SK-N-SH (cell line): ENCODE measurements around the gene LINC00237. TPM values are rescaled to one million over a fixed set of nuclear protein-coding genes. Genes with fewer than 3 reads are reported as not detected.
A peak's percentile ranks its signal among the peaks of the same experiment; 100 is the strongest.

Experiments used
- CTCF ChIA-PET: fragments of 300-600, 350-600 bp; formaldehyde crosslinking; extraction: SDS; loops from one replicate; lab custom pipeline; 2021; lab: Yijun Ruan, JAX
- POLR2A ChIA-PET: fragments of 350-600 bp; sonication (Branson Sonifier 250); formaldehyde crosslinking; extraction: SDS; loops from one replicate; lab custom pipeline; 2020; ENCODE audit warnings: antibody characterized with exemption, inconsistent platforms; lab: Yijun Ruan, JAX
- DNase-seq: peaks from one replicate; pipeline ENCODE4 v3.0.0; 2012
- H2AFZ ChIP-seq: fragments of 200-600 bp; sonication (generic); 2 replicates; pipeline ENCODE4 v1.8.1; 2016; ENCODE audit warnings: antibody characterized with exemption, mild to moderate bottlenecking, low read depth
- H3F3A ChIP-seq: fragments of 200-600 bp; sonication (generic); replicated peaks from 2 replicates; pipeline ENCODE3; 2016; ENCODE audit warnings: antibody characterized with exemption, mild to moderate bottlenecking; ENCODE audit not compliant: insufficient read depth
- H3K27ac ChIP-seq, 2 experiments: fragments of 200-500 bp in 1 of 2; fragments of 200-600 bp in 1 of 2; sonication (Bioruptor generic) in 1 of 2; sonication (generic), shearing (Covaris generic) in 1 of 2; 2 replicates each; pipeline versions ENCODE4 v1.5.1 to v1.6.1; 2014 to 2016; ENCODE audit warnings: low read depth in 2 of 2, inconsistent platforms in 1 of 2, low read length in 1 of 2, mild to moderate bottlenecking in 1 of 2, mixed read lengths in 1 of 2
- H3K27me3 ChIP-seq: fragments of 200-600 bp; sonication (generic), shearing (Covaris generic); 2 replicates; pipeline ENCODE4 v1.6.1; 2016; ENCODE audit warnings: mixed run types; ENCODE audit not compliant: insufficient read depth
- H3K36me3 ChIP-seq, 2 experiments: fragments of 200-500 bp in 1 of 2; fragments of 200-600 bp in 1 of 2; sonication (Bioruptor generic) in 1 of 2; sonication (generic) in 1 of 2; replicated peaks in 1 of 2; 2 replicates each; pipeline versions ENCODE3 to v1.5.1; 2014 to 2016; ENCODE audit warnings: low read length in 1 of 2, mild to moderate bottlenecking in 1 of 2; ENCODE audit not compliant: insufficient read depth in 2 of 2, control insufficient read depth in 1 of 2
- H3K4me1 ChIP-seq, 2 experiments: fragments of 200-500 bp in 1 of 2; fragments of 200-600 bp in 1 of 2; sonication (Bioruptor generic) in 1 of 2; sonication (generic), shearing (Covaris generic) in 1 of 2; 2 replicates each; pipeline versions ENCODE4 v1.5.1 to v1.6.1; 2014 to 2016; ENCODE audit warnings: low read depth in 1 of 2, low read length in 1 of 2, mixed run types in 1 of 2; ENCODE audit not compliant: insufficient read depth in 2 of 2, control insufficient read depth in 1 of 2
- H3K4me2 ChIP-seq: fragments of 200-600 bp; sonication (generic), shearing (Covaris generic); 2 replicates; pipeline ENCODE4 v1.6.1; 2017; ENCODE audit warnings: mixed run types
- H3K4me3 ChIP-seq, 2 experiments: fragments of 200-500 bp in 1 of 2; fragments of 200-600 bp in 1 of 2; sonication (Bioruptor generic) in 1 of 2; sonication (generic), shearing (Covaris generic) in 1 of 2; 2 replicates each; pipeline versions ENCODE4 v1.5.1 to v1.8.1; 2014 to 2016; ENCODE audit warnings: low read depth in 2 of 2, inconsistent platforms in 1 of 2, low read length in 1 of 2, mild to moderate bottlenecking in 1 of 2, mixed read lengths in 1 of 2, moderate library complexity in 1 of 2
- H3K79me2 ChIP-seq: fragments of 200-600 bp; sonication (generic); 2 replicates; pipeline ENCODE4 v1.8.1; 2017; ENCODE audit warnings: mild to moderate bottlenecking; ENCODE audit not compliant: insufficient read depth
- H3K9ac ChIP-seq: fragments of 200-600 bp; sonication (generic); 2 replicates; pipeline ENCODE4 v1.6.1; 2017; ENCODE audit warnings: mixed run types
- H3K9me2 ChIP-seq: fragments of 200-600 bp; sonication (generic); 2 replicates; pipeline ENCODE4 v1.6.1; 2017; ENCODE audit warnings: mixed run types
- H3K9me3 ChIP-seq: fragments of 200-600 bp; sonication (generic); 2 replicates; pipeline ENCODE4 v1.6.1; 2017; ENCODE audit warnings: mixed run types, mild to moderate bottlenecking, moderate library complexity
- H4K20me1 ChIP-seq: fragments of 200-600 bp; sonication (generic); 2 replicates; pipeline ENCODE4 v1.6.1; 2017; ENCODE audit warnings: mild to moderate bottlenecking, mixed run types; ENCODE audit not compliant: insufficient read depth
- CHD2 ChIP-seq: fragments of 150-350 bp; IDR thresholded peaks from 2 replicates; pipeline ENCODE4 v1.6.1; 2018; ENCODE audit warnings: low read length; ENCODE audit not compliant: partially characterized antibody
- EZH2phosphoT487 ChIP-seq: fragments of 200-600 bp; sonication (generic); IDR thresholded peaks from 2 replicates; pipeline ENCODE4 v1.6.1; 2017; ENCODE audit warnings: low read depth, mixed run types, mild to moderate bottlenecking, antibody characterized with exemption, moderate library complexity, borderline replicate concordance
- FOXJ3 ChIP-seq: sonication (generic); formaldehyde crosslinking; IDR thresholded peaks from 2 replicates; pipeline ENCODE4 v1.5.1; 2020; ENCODE audit warnings: mild to moderate bottlenecking, missing genetic modification reagents
- FOXM1 ChIP-seq: IDR thresholded peaks from 2 replicates; pipeline ENCODE4 v1.4.0; 2012; ENCODE audit warnings: low read depth, mild to moderate bottlenecking
- GABPA ChIP-seq: IDR thresholded peaks from 2 replicates; pipeline ENCODE4 v1.4.0; 2012; ENCODE audit warnings: low read depth, mild to moderate bottlenecking
- GATA2 ChIP-seq: sonication (generic); formaldehyde crosslinking; IDR thresholded peaks from 2 replicates; pipeline ENCODE4 v1.5.0; 2020; ENCODE audit warnings: mild to moderate bottlenecking, missing genetic modification reagents
- JUND ChIP-seq: IDR thresholded peaks from 2 replicates; pipeline ENCODE4 v1.4.0; 2012
- MXI1 ChIP-seq: IDR thresholded peaks from 2 replicates; pipeline ENCODE4 v1.6.1; 2012; ENCODE audit warnings: mild to moderate bottlenecking, low read depth, low read length, improper control_type of control experiment
- NFIC ChIP-seq: IDR thresholded peaks from 2 replicates; pipeline ENCODE4 v1.4.0; 2012; ENCODE audit warnings: borderline replicate concordance
- POLR2AphosphoS5 ChIP-seq: IDR thresholded peaks from 2 replicates; pipeline ENCODE4 v1.6.1; 2012; ENCODE audit warnings: low read depth, low read length
- RFX5 ChIP-seq: IDR thresholded peaks from 2 replicates; pipeline ENCODE4 v1.6.1; 2012; ENCODE audit warnings: mild to moderate bottlenecking, improper control_type of control experiment, low read length
- RXRA ChIP-seq: IDR thresholded peaks from 2 replicates; pipeline ENCODE4 v1.4.0; 2012; ENCODE audit warnings: low read depth, mild to moderate bottlenecking, borderline replicate concordance
- SMC3 ChIP-seq: IDR thresholded peaks from 2 replicates; pipeline ENCODE4 v1.6.1; 2012; ENCODE audit warnings: low read depth, low read length, improper control_type of control experiment
- TAF1 ChIP-seq: IDR thresholded peaks from 2 replicates; pipeline ENCODE4 v1.6.1; 2012; ENCODE audit warnings: low read depth, mild to moderate bottlenecking, low read length, moderate library complexity, borderline replicate concordance
- USF1 ChIP-seq: IDR thresholded peaks from 2 replicates; pipeline ENCODE4 v1.4.0; 2012; ENCODE audit warnings: low read depth, borderline replicate concordance
- YY1 ChIP-seq: IDR thresholded peaks from 2 replicates; pipeline ENCODE4 v1.4.0; 2012; ENCODE audit warnings: low read depth, mild to moderate bottlenecking
- WGBS: methylation state at CpG from one replicate; pipeline ENCODE4 v1.1.6; 2017; ENCODE audit warnings: low lambda C conversion rate; 5-methylcytosine and 5-hydroxymethylcytosine counted together
- polyA plus RNA-seq, 3 experiments: library from polyadenylated mRNA; depleted of rRNA; stranded (reverse); fragments of >200 nt; gene quantifications; 2 replicates each; pipeline ENCODE4 v1.2.3, GENCODE V29; 2012
- TF ChIP-seq, protein P1 (sequence below): IDR thresholded peaks from 2 replicates; pipeline ENCODE4 v1.6.1; 2012; ENCODE audit warnings: mild to moderate bottlenecking, low read depth, low read length, moderate library complexity
- TF ChIP-seq, protein P2 (sequence below): IDR thresholded peaks from 2 replicates; pipeline ENCODE4; 2012

The LINC00237 gene
- polyA plus RNA-seq, 1 of the 3 experiments (the other 2 are of a cell fraction), result not detected

DNA sequence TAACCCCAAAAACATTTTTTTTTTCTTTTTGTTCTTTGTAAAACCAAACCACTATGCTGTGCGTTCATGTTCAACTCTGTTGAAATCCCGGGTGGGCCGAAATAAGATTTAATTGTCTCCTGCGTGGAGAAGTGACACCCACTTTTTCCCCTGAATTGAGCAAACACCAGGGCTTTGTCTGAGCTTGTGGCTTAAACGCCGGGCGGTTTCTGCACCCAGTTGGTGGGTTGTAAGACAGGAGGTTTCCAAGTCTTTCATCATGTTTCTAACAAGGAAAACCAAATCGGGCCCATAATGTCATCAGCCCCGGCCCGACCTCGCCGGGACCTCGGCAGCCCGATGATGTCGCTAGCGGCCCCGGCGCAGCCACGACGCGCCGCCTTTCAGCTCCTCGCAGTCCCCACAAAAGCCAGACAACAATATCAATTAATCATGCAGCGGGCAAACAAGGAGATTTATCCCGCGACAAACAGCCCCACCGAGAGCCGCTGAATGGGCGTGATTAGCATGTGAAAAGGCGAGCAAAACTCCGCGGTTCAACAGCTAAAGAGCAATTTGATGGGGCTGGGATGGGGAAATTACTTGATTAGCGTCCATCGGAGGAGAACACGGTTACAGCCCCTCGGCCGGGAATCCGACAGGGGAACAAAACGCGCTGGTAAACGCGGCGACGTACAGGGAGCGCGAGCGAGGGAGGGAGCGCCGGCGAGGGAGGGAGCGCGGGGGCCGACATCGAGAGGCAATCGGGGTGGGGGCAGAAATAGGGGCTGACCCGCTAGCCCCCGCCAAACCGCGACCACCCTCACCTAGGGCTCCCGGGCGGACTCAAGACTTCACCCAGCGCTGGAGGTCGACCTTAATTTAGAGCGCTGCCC, 5.3 kb downstream of the LINC00237 start:
- H3K79me2 ChIP-seq, result no peaks in the 10 kb centered on the region
- H3K9me2 ChIP-seq, result no peaks in the 10 kb centered on the region
- no peak overlapping the region for H3K9ac ChIP-seq
- no peaks in the 10 kb centered on the region for H3K36me3 ChIP-seq
- no peaks in the 10 kb centered on the region for H3K9me3 ChIP-seq
- H4K20me1 ChIP-seq, result no peaks in the 10 kb centered on the region
- H3K4me2 ChIP-seq, result peak overlapping the region; percentile 72
- POLR2A ChIA-PET, result no interaction called here
- WGBS, result 25% methylated on average over 48 of the region's 64 CpGs
- DNase-seq, result peak; percentile 52
- no peak overlapping the region for H3K27ac ChIP-seq
- no peaks in the 10 kb centered on the region for H3F3A ChIP-seq
- H3K4me1 ChIP-seq, result peaks cover 0 to 23% of the 10 kb centered on the region in 2 experiments; a peak in 1 of 4 replicates
- CTCF ChIA-PET, result interaction anchor here (1.2 to 1.5 kb wide), 2 partner anchors 405 to 515 kb away, joined by 3 to 5 read pairs; no protein-coding TSS in a partner anchor
- peaks cover 77% of the 10 kb centered on the region for H3K27me3 ChIP-seq
- peak overlapping the region; percentile 54 for H2AFZ ChIP-seq
- TF ChIP-seq YY1 (no peak), EZH2phosphoT487 (peak; percentile 94), GATA2 (no peak)
- peak overlapping the region; percentile 26 to 30; a peak in 3 of 4 replicates for H3K4me3 ChIP-seq

- Histone ChIP-seq H3K27ac (no peak overlapping the region), H3F3A (no peaks in the 10 kb centered on the region), H3K9me2 (no peaks in the 10 kb centered on the region), H3K79me2 (no peaks in the 10 kb centered on the region), H3K4me2 (peak overlapping the region; percentile 72), H3K4me3 (peak overlapping the region; percentile 26 to 52), H3K36me3 (no peaks in the 10 kb centered on the region), H3K27me3 (peaks cover 69% of the 10 kb centered on the region), H4K20me1 (no peaks in the 10 kb centered on the region), H3K9ac (no peak overlapping the region), H3K4me1 (peaks cover 0 to 23% of the 10 kb centered on the region in 2 experiments; a peak in 1 of 4 replicates), H3K9me3 (no peaks in the 10 kb centered on the region), H2AFZ (peak overlapping the region; percentile 54)
- WGBS, result 12% methylated on average over 45 of the region's 46 CpGs
- CTCF ChIA-PET, result no interaction called here
- POLR2A ChIA-PET, result no interaction called here
- peak; percentile 59 for DNase-seq
- no peak for TF ChIP-seq GABPA
- no peak for TF ChIP-seq EZH2phosphoT487
- TF ChIP-seq TAF1, result no peak
- no peak for TF ChIP-seq NFIC
- no peak for TF ChIP-seq MXI1
- no peak for TF ChIP-seq FOXM1
- TF ChIP-seq POLR2AphosphoS5, result no peak
- TF ChIP-seq, protein P1, sequence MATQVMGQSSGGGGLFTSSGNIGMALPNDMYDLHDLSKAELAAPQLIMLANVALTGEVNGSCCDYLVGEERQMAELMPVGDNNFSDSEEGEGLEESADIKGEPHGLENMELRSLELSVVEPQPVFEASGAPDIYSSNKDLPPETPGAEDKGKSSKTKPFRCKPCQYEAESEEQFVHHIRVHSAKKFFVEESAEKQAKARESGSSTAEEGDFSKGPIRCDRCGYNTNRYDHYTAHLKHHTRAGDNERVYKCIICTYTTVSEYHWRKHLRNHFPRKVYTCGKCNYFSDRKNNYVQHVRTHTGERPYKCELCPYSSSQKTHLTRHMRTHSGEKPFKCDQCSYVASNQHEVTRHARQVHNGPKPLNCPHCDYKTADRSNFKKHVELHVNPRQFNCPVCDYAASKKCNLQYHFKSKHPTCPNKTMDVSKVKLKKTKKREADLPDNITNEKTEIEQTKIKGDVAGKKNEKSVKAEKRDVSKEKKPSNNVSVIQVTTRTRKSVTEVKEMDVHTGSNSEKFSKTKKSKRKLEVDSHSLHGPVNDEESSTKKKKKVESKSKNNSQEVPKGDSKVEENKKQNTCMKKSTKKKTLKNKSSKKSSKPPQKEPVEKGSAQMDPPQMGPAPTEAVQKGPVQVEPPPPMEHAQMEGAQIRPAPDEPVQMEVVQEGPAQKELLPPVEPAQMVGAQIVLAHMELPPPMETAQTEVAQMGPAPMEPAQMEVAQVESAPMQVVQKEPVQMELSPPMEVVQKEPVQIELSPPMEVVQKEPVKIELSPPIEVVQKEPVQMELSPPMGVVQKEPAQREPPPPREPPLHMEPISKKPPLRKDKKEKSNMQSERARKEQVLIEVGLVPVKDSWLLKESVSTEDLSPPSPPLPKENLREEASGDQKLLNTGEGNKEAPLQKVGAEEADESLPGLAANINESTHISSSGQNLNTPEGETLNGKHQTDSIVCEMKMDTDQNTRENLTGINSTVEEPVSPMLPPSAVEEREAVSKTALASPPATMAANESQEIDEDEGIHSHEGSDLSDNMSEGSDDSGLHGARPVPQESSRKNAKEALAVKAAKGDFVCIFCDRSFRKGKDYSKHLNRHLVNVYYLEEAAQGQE, result no peak
- TF ChIP-seq FOXJ3 (CRISPR knock-in tag), result no peak
- no peak for TF ChIP-seq CHD2
- no peak for TF ChIP-seq SMC3
- no peak for TF ChIP-seq RXRA
- no peak for TF ChIP-seq YY1
- TF ChIP-seq USF1, result no peak
- no peak for TF ChIP-seq JUND
- no peak for TF ChIP-seq GATA2
- TF ChIP-seq RFX5, result no peak
- TF ChIP-seq, protein P2, sequence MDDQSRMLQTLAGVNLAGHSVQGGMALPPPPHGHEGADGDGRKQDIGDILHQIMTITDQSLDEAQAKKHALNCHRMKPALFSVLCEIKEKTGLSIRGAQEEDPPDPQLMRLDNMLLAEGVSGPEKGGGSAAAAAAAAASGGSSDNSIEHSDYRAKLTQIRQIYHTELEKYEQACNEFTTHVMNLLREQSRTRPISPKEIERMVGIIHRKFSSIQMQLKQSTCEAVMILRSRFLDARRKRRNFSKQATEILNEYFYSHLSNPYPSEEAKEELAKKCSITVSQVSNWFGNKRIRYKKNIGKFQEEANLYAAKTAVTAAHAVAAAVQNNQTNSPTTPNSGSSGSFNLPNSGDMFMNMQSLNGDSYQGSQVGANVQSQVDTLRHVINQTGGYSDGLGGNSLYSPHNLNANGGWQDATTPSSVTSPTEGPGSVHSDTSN, result no peak
Measured at GRCh38 chr20:21099751-21100577, 6.2 kb downstream of the LINC00237 start.
